D721Med (cell line): ENCODE data around the gene KIF19.

ENCODE experiments used
- DNase-seq: peaks from one replicate; pipeline ENCODE4 v3.0.0; 2011; ENCODE audit warnings: low spot score; ENCODE audit not compliant: insufficient read length
- FAIRE-seq: peaks from 2 replicates; lab custom pipeline; 2011; peaks lifted over from hg19 to GRCh38; lab: Jason Lieb, UNC
- CTCF ChIP-seq: IDR thresholded peaks from 2 replicates; pipeline ENCODE4 v1.5.1; 2012; ENCODE audit warnings: mild to moderate bottlenecking, control low read depth; ENCODE audit not compliant: insufficient read depth; ENCODE audit errors: missing control alignments

KIF19 gene

GRCh38 chr17:74360899-74361229 lies 34.8 kb downstream of the KIF19 start:
- FAIRE-seq (no peak), DNase-seq (no peak)
- TF ChIP-seq CTCF = no peak

GRCh38 chr17:74361230-74362068 lies 35.4 kb downstream of the KIF19 start, which contains the start of gene BTBD17:
Gene BTBD17 (minus strand): TSS chr17:74361868. CDS start chr17:74361819, 49 bp downstream.
- no peak for FAIRE-seq
- TF ChIP-seq CTCF = peak; percentile 69
- DNase-seq = peak; percentile 91

- no peak for TF ChIP-seq CTCF
- FAIRE-seq = no peak
- DNase-seq = no peak
Observed at GRCh38 chr17:74362069-74362405, 36.0 kb downstream of the KIF19 start.

- no peak for TF ChIP-seq CTCF
- FAIRE-seq = no peak
- no peak for DNase-seq
Observed at GRCh38 chr17:74362810-74363498, 36.9 kb downstream of the KIF19 start.

- no peak for FAIRE-seq
- DNase-seq = no peak
- no peak for TF ChIP-seq CTCF
Observed at GRCh38 chr17:74367206-74367605, 41.2 kb downstream of the KIF19 start, which contains the start of gene GPR142. Gene GPR142 (plus strand): TSS chr17:74367506. CDS start chr17:74369541, 2,035 bp downstream.

- DNase-seq = peak; percentile 89
- no peak for FAIRE-seq
- peak; percentile 91 for TF ChIP-seq CTCF
Observed at GRCh38 chr17:74368341-74369081, 42.5 kb downstream of the KIF19 start.
